ENCODE measurements around the gene TIPIN.

DNA sequence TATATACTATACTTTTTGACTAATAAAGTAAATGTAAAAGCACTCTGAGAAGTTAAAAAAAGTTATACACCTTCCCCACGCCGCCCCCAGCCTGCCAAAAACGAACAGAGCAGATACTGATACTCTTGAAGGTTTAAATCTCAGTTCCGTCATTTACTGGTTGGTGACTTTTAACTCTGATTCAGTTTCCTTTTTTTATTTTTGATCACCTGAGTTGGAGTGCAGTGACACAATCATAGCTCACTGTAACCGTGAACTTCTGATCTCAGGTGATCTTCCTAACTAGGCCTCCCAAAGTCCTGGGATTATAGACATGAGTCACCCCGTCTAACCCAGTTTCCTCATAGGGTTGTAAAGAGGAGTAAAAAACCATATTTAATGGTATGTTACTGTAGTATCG is 3.3 kb upstream of the TIPIN start:
- TF ChIP-seq POLR2A (IDR thresholded peaks at IDR 0.05): no peak
- TF ChIP-seq, protein P1, sequence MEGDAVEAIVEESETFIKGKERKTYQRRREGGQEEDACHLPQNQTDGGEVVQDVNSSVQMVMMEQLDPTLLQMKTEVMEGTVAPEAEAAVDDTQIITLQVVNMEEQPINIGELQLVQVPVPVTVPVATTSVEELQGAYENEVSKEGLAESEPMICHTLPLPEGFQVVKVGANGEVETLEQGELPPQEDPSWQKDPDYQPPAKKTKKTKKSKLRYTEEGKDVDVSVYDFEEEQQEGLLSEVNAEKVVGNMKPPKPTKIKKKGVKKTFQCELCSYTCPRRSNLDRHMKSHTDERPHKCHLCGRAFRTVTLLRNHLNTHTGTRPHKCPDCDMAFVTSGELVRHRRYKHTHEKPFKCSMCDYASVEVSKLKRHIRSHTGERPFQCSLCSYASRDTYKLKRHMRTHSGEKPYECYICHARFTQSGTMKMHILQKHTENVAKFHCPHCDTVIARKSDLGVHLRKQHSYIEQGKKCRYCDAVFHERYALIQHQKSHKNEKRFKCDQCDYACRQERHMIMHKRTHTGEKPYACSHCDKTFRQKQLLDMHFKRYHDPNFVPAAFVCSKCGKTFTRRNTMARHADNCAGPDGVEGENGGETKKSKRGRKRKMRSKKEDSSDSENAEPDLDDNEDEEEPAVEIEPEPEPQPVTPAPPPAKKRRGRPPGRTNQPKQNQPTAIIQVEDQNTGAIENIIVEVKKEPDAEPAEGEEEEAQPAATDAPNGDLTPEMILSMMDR (IDR thresholded peaks at IDR 0.05): no peak

All from prostate gland (tissue), 2 donors.